Measurements from ENCODE around the gene DNM2. TPM values are rescaled to one million over a fixed set of nuclear protein-coding genes. Genes with fewer than 3 reads are reported as not detected.
A peak's percentile ranks its signal among the peaks of the same experiment; 100 is the strongest.
"Not testable (repeated sequence)": the region's sequence is repeated elsewhere in the genome, so short reads cannot be mapped to it uniquely, and the experiment has no call there.

DNM2 gene
- total and polyA plus RNA-seq, 10 of the 15 experiments (the other 5 are each of a cell fraction or from before 2014, with no cell fraction given): 1.2 to 146 (median 68.9) TPM

DNA sequence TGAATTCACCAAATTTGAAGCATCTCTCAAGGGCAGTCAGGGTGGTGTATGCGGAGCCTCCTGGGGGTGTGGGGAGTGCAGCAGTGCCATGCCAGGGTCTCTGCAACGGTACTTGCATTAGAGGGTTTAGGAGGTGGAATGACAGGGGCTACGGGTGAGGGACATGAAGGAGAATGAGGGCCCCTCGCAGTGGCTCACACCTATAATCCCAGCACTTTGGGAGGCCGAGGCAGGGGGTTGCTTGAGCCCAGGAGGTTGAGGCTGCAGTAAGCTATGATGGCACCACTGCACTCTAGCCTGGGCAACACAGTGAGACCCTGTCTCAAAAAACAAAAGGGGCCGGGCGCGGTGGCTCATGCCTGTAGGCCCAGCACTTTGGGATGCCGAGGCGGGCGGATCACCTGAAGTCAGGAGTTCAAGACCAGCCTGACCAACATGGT, 152.0 kb downstream of the DNM2 start:
- H4K20me1 ChIP-seq (ENCODE audit: control insufficient read depth, insufficient read depth); H2AFZ ChIP-seq (ENCODE audit: control insufficient read depth, low read depth, low read length); H3K27me3 ChIP-seq (replicated peaks in 1 of 2; ENCODE audit: control insufficient read depth in 2 of 2, insufficient read depth in 2 of 2, low read length in 1 of 2); H3K9ac ChIP-seq (ENCODE audit: control insufficient read depth, insufficient read depth, low read length); in situ Hi-C loops (cut with MboI); H3K4me3 ChIP-seq; FAIRE-seq; DNase-seq (ENCODE audit: low read depth, low spot score); H3K36me3 ChIP-seq (ENCODE audit: control insufficient read depth in 2 of 2, insufficient read depth in 2 of 2, low read length in 1 of 2); ATAC-seq; BruUV-seq (replicated peaks); H3K4me2 ChIP-seq (ENCODE audit: control insufficient read depth, insufficient read depth); H3K9me3 ChIP-seq (replicated peaks; ENCODE audit: control insufficient read depth, insufficient read depth, low read length): not testable (repeated sequence)
- peaks cover 31% of the 10 kb centered on the region for H3K79me2 ChIP-seq (ENCODE audit: control insufficient read depth, insufficient read depth, low read length)
- SMC1A ChIA-PET (ENCODE audit: uncharacterized antibody, unreplicated experiment): interaction anchor here (1.0 kb wide), 1 partner anchor 9 kb away, joined by 3 read pairs; no protein-coding TSS in a partner anchor
- CTCF ChIA-PET: interaction anchor here (0.6 to 1.4 kb wide), 6 partner anchors 9 to 289 kb away, joined by 3 to 6 read pairs (median 4); partner anchors contain the start of gene TMED1
- H3K27ac ChIP-seq (ENCODE audit: control insufficient read depth, insufficient read depth): peak overlapping the region; percentile 87; the same call in 1 of the 2 replicates
- POLR2A ChIA-PET: interaction anchor here (0.6 to 1.4 kb wide), 3 partner anchors 9 to 277 kb away, joined by 4 to 5 read pairs (median 4); no protein-coding TSS in a partner anchor
- WGBS (ENCODE audit: insufficient coverage, insufficient replicate concordance, low lambda C conversion rate, missing lambda C conversion rate): 99% methylated on average over 11 of the region's 11 CpGs
- peaks cover 25% of the 10 kb centered on the region for H3K4me1 ChIP-seq (ENCODE audit: control insufficient read depth, insufficient read depth, low read length)
- intact Hi-C loops (cut with micrococcal nuclease; ENCODE audit: unreplicated experiment): loop anchor here (10.0 kb wide), 1 partner anchor 695 kb away; no protein-coding TSS in a partner anchor
- RAD21 ChIA-PET (ENCODE audit: unreplicated experiment): interaction anchor here (0.6 to 3.5 kb wide), 3 partner anchors 34 to 111 kb away, joined by 3 to 19 read pairs (median 3); partner anchors contain the start of gene TMED1

DNA sequence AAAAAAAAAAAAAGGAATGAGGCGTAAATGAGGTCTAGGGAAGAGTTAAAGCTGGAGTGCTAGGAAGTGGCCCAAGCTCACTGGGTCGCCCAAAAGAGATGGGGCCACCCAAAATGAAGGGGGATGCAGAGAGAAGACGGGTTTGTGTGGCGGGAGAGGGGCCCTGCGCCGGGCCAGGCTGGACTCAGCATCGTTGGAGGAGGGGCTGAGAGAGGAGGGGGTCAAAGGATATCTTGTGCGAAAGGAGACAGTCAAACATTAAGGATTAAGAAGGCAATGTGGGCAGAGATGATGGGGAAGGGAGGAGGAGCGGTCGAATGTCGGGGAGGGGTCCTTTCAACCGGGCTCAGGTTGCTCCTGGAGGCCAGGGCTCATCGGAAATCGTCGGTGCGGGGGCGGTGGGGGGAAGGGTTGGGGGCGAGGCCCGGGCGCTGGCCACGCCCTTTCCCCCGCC, 152.6 kb downstream of the DNM2 start:
- H3K4me2 ChIP-seq (ENCODE audit: control insufficient read depth, insufficient read depth): peak overlapping the region; percentile 97
- ChIA-PET CTCF (interaction anchor here (0.5 to 1.4 kb wide), 12 partner anchors 10 to 289 kb away, joined by 3 to 6 read pairs (median 4); partner anchors contain the start of genes DNM2 and TMED1), RAD21 (ENCODE audit: unreplicated experiment) (interaction anchor here (0.5 to 4.4 kb wide), 11 partner anchors 17 to 505 kb away, joined by 3 to 42 read pairs (median 3); partner anchors contain the start of genes CCDC159, DNM2, TMED1 and TMEM205), POLR2A (interaction anchor here (0.6 to 1.4 kb wide), 4 partner anchors 9 to 278 kb away, joined by 3 to 4 read pairs (median 4); partner anchors contain the start of gene LDLR), SMC1A (ENCODE audit: uncharacterized antibody, unreplicated experiment) (no interaction called here)
- no TSS peak for BruUV-seq (replicated peaks)
- WGBS (ENCODE audit: insufficient coverage, insufficient replicate concordance, low lambda C conversion rate, missing lambda C conversion rate): 6% methylated on average over 14 of the region's 22 CpGs
- H3K4me1 ChIP-seq (ENCODE audit: control insufficient read depth, insufficient read depth, low read length): peaks cover 29% of the 10 kb centered on the region
- peak overlapping the region; percentile 74 for H3K9ac ChIP-seq (ENCODE audit: control insufficient read depth, insufficient read depth, low read length)
- no peak for FAIRE-seq
- H3K36me3 ChIP-seq (ENCODE audit: control insufficient read depth in 2 of 2, insufficient read depth in 2 of 2, low read length in 1 of 2): no peaks in the 10 kb centered on the region
- peak; percentile 1 for ATAC-seq
- peak overlapping the region; percentile 87 for H3K27ac ChIP-seq (ENCODE audit: control insufficient read depth, insufficient read depth)
- intact Hi-C loops (cut with micrococcal nuclease; ENCODE audit: unreplicated experiment) (loop anchor here (10.0 kb wide), 1 partner anchor 694 kb away; no protein-coding TSS in a partner anchor), in situ Hi-C loops (cut with MboI) (no loop called here)
- no peaks in the 10 kb centered on the region for H4K20me1 ChIP-seq (ENCODE audit: control insufficient read depth, insufficient read depth)
- H3K79me2 ChIP-seq (ENCODE audit: control insufficient read depth, insufficient read depth, low read length): peaks cover 36% of the 10 kb centered on the region
- H3K4me3 ChIP-seq: peak overlapping the region; percentile 62
- no peak for DNase-seq (ENCODE audit: low read depth, low spot score)
- peak overlapping the region; percentile 82 for H2AFZ ChIP-seq (ENCODE audit: control insufficient read depth, low read depth, low read length)
- H3K9me3 ChIP-seq (replicated peaks; ENCODE audit: control insufficient read depth, insufficient read depth, low read length): no peaks in the 10 kb centered on the region
- H3K27me3 ChIP-seq (replicated peaks in 1 of 2; ENCODE audit: control insufficient read depth in 2 of 2, insufficient read depth in 2 of 2, low read length in 1 of 2): no peaks in the 10 kb centered on the region
- TF ChIP-seq HDGF (IDR thresholded peaks at IDR 0.05) (peak; percentile 94), FOXK2 (IDR thresholded peaks at IDR 0.05) (no peak), EED (IDR thresholded peaks at IDR 0.05; ENCODE audit: low read depth) (no peak), PML (IDR thresholded peaks at IDR 0.05; ENCODE audit: low read length) (no peak), WRNIP1 (IDR thresholded peaks at IDR 0.05; ENCODE audit: borderline replicate concordance, low read depth, low read length) (no peak), ESRRA (IDR thresholded peaks at IDR 0.05; ENCODE audit: low read length) (no peak), POLR2AphosphoS2 (IDR thresholded peaks at IDR 0.05; ENCODE audit: low read depth, low read length) (no peak), YBX1 (IDR thresholded peaks at IDR 0.05) (no peak), ZNF622 (IDR thresholded peaks at IDR 0.05) (no peak), CEBPB (IDR thresholded peaks at IDR 0.05; ENCODE audit: borderline replicate concordance in 1 of 2, low read depth in 2 of 2, low read length in 2 of 2) (no peak), EGR1 (IDR thresholded peaks at IDR 0.05; ENCODE audit: borderline replicate concordance in 1 of 2, low read depth in 2 of 2, low read length in 2 of 2) (peak; percentile 60 to 99)
- TF ChIP-seq, protein P1, sequence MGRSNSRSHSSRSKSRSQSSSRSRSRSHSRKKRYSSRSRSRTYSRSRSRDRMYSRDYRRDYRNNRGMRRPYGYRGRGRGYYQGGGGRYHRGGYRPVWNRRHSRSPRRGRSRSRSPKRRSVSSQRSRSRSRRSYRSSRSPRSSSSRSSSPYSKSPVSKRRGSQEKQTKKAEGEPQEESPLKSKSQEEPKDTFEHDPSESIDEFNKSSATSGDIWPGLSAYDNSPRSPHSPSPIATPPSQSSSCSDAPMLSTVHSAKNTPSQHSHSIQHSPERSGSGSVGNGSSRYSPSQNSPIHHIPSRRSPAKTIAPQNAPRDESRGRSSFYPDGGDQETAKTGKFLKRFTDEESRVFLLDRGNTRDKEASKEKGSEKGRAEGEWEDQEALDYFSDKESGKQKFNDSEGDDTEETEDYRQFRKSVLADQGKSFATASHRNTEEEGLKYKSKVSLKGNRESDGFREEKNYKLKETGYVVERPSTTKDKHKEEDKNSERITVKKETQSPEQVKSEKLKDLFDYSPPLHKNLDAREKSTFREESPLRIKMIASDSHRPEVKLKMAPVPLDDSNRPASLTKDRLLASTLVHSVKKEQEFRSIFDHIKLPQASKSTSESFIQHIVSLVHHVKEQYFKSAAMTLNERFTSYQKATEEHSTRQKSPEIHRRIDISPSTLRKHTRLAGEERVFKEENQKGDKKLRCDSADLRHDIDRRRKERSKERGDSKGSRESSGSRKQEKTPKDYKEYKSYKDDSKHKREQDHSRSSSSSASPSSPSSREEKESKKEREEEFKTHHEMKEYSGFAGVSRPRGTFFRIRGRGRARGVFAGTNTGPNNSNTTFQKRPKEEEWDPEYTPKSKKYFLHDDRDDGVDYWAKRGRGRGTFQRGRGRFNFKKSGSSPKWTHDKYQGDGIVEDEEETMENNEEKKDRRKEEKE (IDR thresholded peaks at IDR 0.05): no peak
- TF ChIP-seq, protein P2, sequence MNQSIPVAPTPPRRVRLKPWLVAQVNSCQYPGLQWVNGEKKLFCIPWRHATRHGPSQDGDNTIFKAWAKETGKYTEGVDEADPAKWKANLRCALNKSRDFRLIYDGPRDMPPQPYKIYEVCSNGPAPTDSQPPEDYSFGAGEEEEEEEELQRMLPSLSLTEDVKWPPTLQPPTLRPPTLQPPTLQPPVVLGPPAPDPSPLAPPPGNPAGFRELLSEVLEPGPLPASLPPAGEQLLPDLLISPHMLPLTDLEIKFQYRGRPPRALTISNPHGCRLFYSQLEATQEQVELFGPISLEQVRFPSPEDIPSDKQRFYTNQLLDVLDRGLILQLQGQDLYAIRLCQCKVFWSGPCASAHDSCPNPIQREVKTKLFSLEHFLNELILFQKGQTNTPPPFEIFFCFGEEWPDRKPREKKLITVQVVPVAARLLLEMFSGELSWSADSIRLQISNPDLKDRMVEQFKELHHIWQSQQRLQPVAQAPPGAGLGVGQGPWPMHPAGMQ (IDR thresholded peaks at IDR 0.05; ENCODE audit: borderline replicate concordance): no peak
